Breast epithelium (tissue), 3 donors: ENCODE measurements around the gene ANKS1B.

Source experiments
- POLR2A ChIP-seq: fragments of 450-650 bp; IDR thresholded peaks from one replicate; pipeline ENCODE4 v1.6.1; 2016; ENCODE audit warnings: antibody characterized with exemption, mild to moderate bottlenecking, moderate library complexity
- POLR2AphosphoS5 ChIP-seq, 3 donors: sonication (generic); formaldehyde crosslinking; IDR thresholded peaks; one replicate each; pipeline ENCODE4 v1.6.1; 2017; ENCODE audit warnings: antibody characterized with exemption in 3 of 3
- TF ChIP-seq, protein P1 (sequence below), 3 donors: fragments of 450-650 bp; IDR thresholded peaks; one replicate each; pipeline ENCODE4 v1.5.1; 2016 to 2017; ENCODE audit warnings: antibody characterized with exemption in 3 of 3, mild to moderate bottlenecking in 3 of 3, moderate library complexity in 3 of 3

DNA sequence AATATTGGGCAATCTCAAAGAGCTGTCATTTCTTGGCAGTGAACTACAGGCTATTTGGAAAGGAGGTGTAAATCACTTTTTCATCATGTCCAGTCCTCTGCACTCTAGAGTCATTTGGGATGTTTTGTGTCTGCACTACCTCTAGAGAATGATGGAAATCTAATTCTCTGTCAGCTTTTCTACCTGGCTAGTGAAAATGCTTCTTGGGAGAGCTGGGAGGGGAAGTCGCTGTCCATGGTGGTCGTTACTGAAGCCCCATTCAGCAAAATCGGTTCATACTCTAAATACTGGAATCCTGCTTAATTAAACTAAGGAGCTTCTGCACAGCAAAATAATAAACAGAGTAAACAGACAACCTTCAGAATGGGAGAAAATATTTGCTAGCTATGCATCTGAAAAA is 1087.8 kb downstream of the ANKS1B start:
- TF ChIP-seq, protein P1, sequence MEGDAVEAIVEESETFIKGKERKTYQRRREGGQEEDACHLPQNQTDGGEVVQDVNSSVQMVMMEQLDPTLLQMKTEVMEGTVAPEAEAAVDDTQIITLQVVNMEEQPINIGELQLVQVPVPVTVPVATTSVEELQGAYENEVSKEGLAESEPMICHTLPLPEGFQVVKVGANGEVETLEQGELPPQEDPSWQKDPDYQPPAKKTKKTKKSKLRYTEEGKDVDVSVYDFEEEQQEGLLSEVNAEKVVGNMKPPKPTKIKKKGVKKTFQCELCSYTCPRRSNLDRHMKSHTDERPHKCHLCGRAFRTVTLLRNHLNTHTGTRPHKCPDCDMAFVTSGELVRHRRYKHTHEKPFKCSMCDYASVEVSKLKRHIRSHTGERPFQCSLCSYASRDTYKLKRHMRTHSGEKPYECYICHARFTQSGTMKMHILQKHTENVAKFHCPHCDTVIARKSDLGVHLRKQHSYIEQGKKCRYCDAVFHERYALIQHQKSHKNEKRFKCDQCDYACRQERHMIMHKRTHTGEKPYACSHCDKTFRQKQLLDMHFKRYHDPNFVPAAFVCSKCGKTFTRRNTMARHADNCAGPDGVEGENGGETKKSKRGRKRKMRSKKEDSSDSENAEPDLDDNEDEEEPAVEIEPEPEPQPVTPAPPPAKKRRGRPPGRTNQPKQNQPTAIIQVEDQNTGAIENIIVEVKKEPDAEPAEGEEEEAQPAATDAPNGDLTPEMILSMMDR (IDR thresholded peaks at IDR 0.05), result no peak
- TF ChIP-seq POLR2A (no peak), POLR2AphosphoS5 (IDR thresholded peaks at IDR 0.05) (no peak)
